GM19043 (cell line): ENCODE results near the gene PARD3B.

ENCODE experiments used
- ATAC-seq: cut with Tn5 transposase; IDR thresholded peaks from one replicate; pipeline ENCODE4 v1.9.1; 2021; ENCODE audit warnings: low read depth; ENCODE audit not compliant: unreplicated experiment

The PARD3B gene

GRCh38 chr2:204876311-204876710, 331.0 kb downstream of the PARD3B start:
- ATAC-seq: no peak

- ATAC-seq: no peak
Observed at GRCh38 chr2:204877691-204878090, 332.4 kb downstream of the PARD3B start.

- no peak for ATAC-seq
Observed at GRCh38 chr2:204880928-204881327, 335.7 kb downstream of the PARD3B start.

GRCh38 chr2:204881655-204882054, 336.4 kb downstream of the PARD3B start:
- ATAC-seq: no peak

GRCh38 chr2:204885747-204886146, 340.5 kb downstream of the PARD3B start:
- no peak for ATAC-seq

GRCh38 chr2:204886713-204887112, 341.4 kb downstream of the PARD3B start:
- no peak for ATAC-seq

- ATAC-seq: no peak
Observed at GRCh38 chr2:204888222-204888621, 342.9 kb downstream of the PARD3B start.

GRCh38 chr2:204890680-204891079, 345.4 kb downstream of the PARD3B start:
- ATAC-seq: no peak

GRCh38 chr2:204891739-204892138, 346.5 kb downstream of the PARD3B start:
- ATAC-seq: no peak

- ATAC-seq: no peak
Observed at GRCh38 chr2:204892506-204893255, 347.4 kb downstream of the PARD3B start.

GRCh38 chr2:204896146-204896545, 350.9 kb downstream of the PARD3B start:
- no peak for ATAC-seq

GRCh38 chr2:204897561-204897960, 352.3 kb downstream of the PARD3B start:
- ATAC-seq: no peak

- ATAC-seq: no peak
Observed at GRCh38 chr2:204898928-204899640, 353.8 kb downstream of the PARD3B start.

GRCh38 chr2:204899983-204900382, 354.7 kb downstream of the PARD3B start:
- ATAC-seq: no peak

- no peak for ATAC-seq
Observed at GRCh38 chr2:204900487-204900886, 355.2 kb downstream of the PARD3B start.

- no peak for ATAC-seq
Observed at GRCh38 chr2:204900910-204901309, 355.6 kb downstream of the PARD3B start.

GRCh38 chr2:204901591-204901990, 356.3 kb downstream of the PARD3B start:
- no peak for ATAC-seq

GRCh38 chr2:204909791-204910190, 364.5 kb downstream of the PARD3B start:
- ATAC-seq: no peak

- ATAC-seq: no peak
Observed at GRCh38 chr2:204913312-204913711, 368.0 kb downstream of the PARD3B start.

- no peak for ATAC-seq
Observed at GRCh38 chr2:204913854-204914464, 368.7 kb downstream of the PARD3B start.

- ATAC-seq: no peak
Observed at GRCh38 chr2:204914708-204915107, 369.4 kb downstream of the PARD3B start.
